Measurements from ENCODE around the gene E2F3.

DNA sequence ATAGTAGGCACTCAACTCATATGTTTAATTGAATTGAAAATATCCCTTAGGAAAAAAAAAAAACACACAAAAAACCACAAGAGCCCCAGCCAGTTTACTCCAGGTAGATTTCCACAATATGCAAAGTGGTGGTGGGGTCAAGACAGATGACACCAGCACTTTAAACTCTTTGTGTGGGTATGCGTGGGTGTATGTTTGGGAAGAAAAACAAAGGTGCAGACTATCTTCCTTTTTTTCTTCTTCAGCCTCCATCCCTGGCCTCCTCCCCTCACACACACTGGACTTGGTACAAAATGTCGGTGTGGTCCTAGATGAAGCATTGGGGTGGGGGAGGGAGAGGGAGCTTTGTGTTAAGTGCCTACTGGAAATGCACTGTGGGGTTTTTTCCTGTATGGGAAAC is 90.4 kb downstream of the E2F3 start:
- TF ChIP-seq HDAC2 (IDR thresholded peaks at IDR 0.05), result no peak
- TF ChIP-seq KDM1A (IDR thresholded peaks at IDR 0.05; ENCODE audit: low read depth), result no peak
- TF ChIP-seq NPAS2 (CRISPR knock-in tag; IDR thresholded peaks at IDR 0.05; ENCODE audit: borderline replicate concordance), result no peak

All from A549 (cell line).